Activated T-cell treated with anti-CD3 and anti-CD28 coated beads, Interleukin-2, amount 50 U/mL, for 72 hours (primary cell): ENCODE results near the gene CNTNAP5. TPM values are rescaled to one million over a fixed set of nuclear protein-coding genes. Genes with fewer than 3 reads are reported as not detected.

Experiments
- ATAC-seq, 2 donors: fragments of 150-1000 bp; cut with Tn5 transposase; replicated peaks in 1 of 2; 2 replicates each; pipeline ENCODE4 v1.10.0; 2021; ENCODE audit warnings: moderate library complexity in 2 of 2, mild to moderate bottlenecking in 1 of 2
- DNase-seq, 2 donors: peaks; one replicate each; pipeline ENCODE4 v3.0.0; 2021 to 2022; ENCODE audit warnings: mixed read lengths in 1 of 2
- H3K27ac Mint-ChIP-seq: one replicate; pipeline ENCODE4 v1.8.0; 2022; ENCODE audit warnings: mild to moderate bottlenecking, moderate library complexity, mixed read lengths
- H3K27me3 Mint-ChIP-seq: one replicate; pipeline ENCODE4 v1.8.0; 2022; ENCODE audit warnings: low read depth, mixed read lengths
- H3K36me3 Mint-ChIP-seq, 2 donors: one replicate each; pipeline ENCODE4 v1.8.0; 2022; ENCODE audit warnings: mixed read lengths in 2 of 2, mild to moderate bottlenecking in 1 of 2; ENCODE audit not compliant: insufficient read depth in 2 of 2
- H3K4me1 Mint-ChIP-seq: one replicate; pipeline ENCODE4 v1.8.0; 2022; ENCODE audit warnings: low read depth, mixed read lengths
- H3K4me3 Mint-ChIP-seq, 2 donors: one replicate each; pipeline ENCODE4 v1.8.0; 2022; ENCODE audit warnings: mild to moderate bottlenecking in 2 of 2, mixed read lengths in 2 of 2, moderate library complexity in 2 of 2
- H3K9me3 Mint-ChIP-seq, 2 donors: one replicate each; pipeline ENCODE4 v1.8.0; 2022; ENCODE audit warnings: mixed read lengths in 2 of 2
- total RNA-seq, 2 donors: library from RNA; stranded (reverse); gene quantifications; one replicate each; pipeline ENCODE4 v1.2.3, GENCODE V29; 2022

Gene CNTNAP5
- total RNA-seq, 2 donors from 2014 or later, result not detected

- H3K4me1 Mint-ChIP-seq, result no peaks in the 10 kb centered on the region
- DNase-seq (no peak), ATAC-seq (no peak)
- no peak overlapping the region for H3K27ac Mint-ChIP-seq
- H3K4me3 Mint-ChIP-seq, result no peak overlapping the region
- H3K36me3 Mint-ChIP-seq, result no peaks in the 10 kb centered on the region
- H3K27me3 Mint-ChIP-seq, result no peaks in the 10 kb centered on the region
- H3K9me3 Mint-ChIP-seq, result peaks cover 5 to 11% of the 10 kb centered on the region in 2 donors
Observed at GRCh38 chr2:124258140-124258880, 233.2 kb downstream of the CNTNAP5 start.

- H3K36me3 Mint-ChIP-seq, result no peaks in the 10 kb centered on the region
Observed at GRCh38 chr2:124261456-124261855, 236.4 kb downstream of the CNTNAP5 start.

GRCh38 chr2:124264551-124265091 lies 239.5 kb downstream of the CNTNAP5 start:
- no peak overlapping the region for H3K27ac Mint-ChIP-seq
- H3K4me3 Mint-ChIP-seq, result no peak overlapping the region
- ATAC-seq, result no peak
- H3K36me3 Mint-ChIP-seq, result no peaks in the 10 kb centered on the region
- no peaks in the 10 kb centered on the region for H3K27me3 Mint-ChIP-seq
- H3K9me3 Mint-ChIP-seq, result peaks cover 4 to 8% of the 10 kb centered on the region in 2 donors
- H3K4me1 Mint-ChIP-seq, result no peaks in the 10 kb centered on the region
- DNase-seq, result no peak

More at GRCh38 chr2:124261456-124261855, 236.4 kb downstream of the CNTNAP5 start:
- DNase-seq, result no peak
- Mint-ChIP-seq H3K27me3 (no peaks in the 10 kb centered on the region), H3K27ac (no peak overlapping the region), H3K4me1 (no peaks in the 10 kb centered on the region), H3K4me3 (no peak overlapping the region), H3K9me3 (peaks cover 4 to 17% of the 10 kb centered on the region in 2 donors)
- ATAC-seq, result no peak

- DNase-seq, result no peak
- H3K27me3 Mint-ChIP-seq, result no peaks in the 10 kb centered on the region
- no peak overlapping the region for H3K27ac Mint-ChIP-seq
- H3K36me3 Mint-ChIP-seq, result no peaks in the 10 kb centered on the region
- ATAC-seq, result no peak
- no peaks in the 10 kb centered on the region for H3K4me1 Mint-ChIP-seq
- peaks cover 3 to 10% of the 10 kb centered on the region in 2 donors for H3K9me3 Mint-ChIP-seq
- no peak overlapping the region for H3K4me3 Mint-ChIP-seq
Observed at GRCh38 chr2:124267794-124268193, 242.7 kb downstream of the CNTNAP5 start.

GRCh38 chr2:124269348-124269747 lies 244.3 kb downstream of the CNTNAP5 start:
- H3K27me3 Mint-ChIP-seq, result no peaks in the 10 kb centered on the region
- no peak overlapping the region for H3K27ac Mint-ChIP-seq
- no peak for DNase-seq
- no peaks in the 10 kb centered on the region for H3K36me3 Mint-ChIP-seq
- no peaks in the 10 kb centered on the region for H3K4me1 Mint-ChIP-seq
- peaks cover 4 to 10% of the 10 kb centered on the region in 2 donors for H3K9me3 Mint-ChIP-seq
- no peak overlapping the region for H3K4me3 Mint-ChIP-seq
- no peak for ATAC-seq

- no peak for ATAC-seq
- Mint-ChIP-seq H3K27ac (no peak overlapping the region), H3K4me1 (no peaks in the 10 kb centered on the region)
Observed at GRCh38 chr2:124272261-124272841, 247.3 kb downstream of the CNTNAP5 start.

GRCh38 chr2:124281541-124281940 lies 256.5 kb downstream of the CNTNAP5 start:
- ATAC-seq (no peak), DNase-seq (no peak)
- Mint-ChIP-seq H3K4me1 (no peaks in the 10 kb centered on the region), H3K27ac (no peak overlapping the region), H3K9me3 (peaks cover 0 to 4% of the 10 kb centered on the region in 2 donors), H3K27me3 (no peaks in the 10 kb centered on the region), H3K36me3 (peaks cover 0 to 1% of the 10 kb centered on the region in 2 donors), H3K4me3 (no peak overlapping the region)

More at GRCh38 chr2:124272261-124272841, 247.3 kb downstream of the CNTNAP5 start:
- H3K36me3 Mint-ChIP-seq, result no peaks in the 10 kb centered on the region
- no peak for DNase-seq
- peaks cover 1 to 8% of the 10 kb centered on the region in 2 donors for H3K9me3 Mint-ChIP-seq
- H3K27me3 Mint-ChIP-seq, result no peaks in the 10 kb centered on the region
- no peak overlapping the region for H3K4me3 Mint-ChIP-seq

GRCh38 chr2:124283096-124283495 lies 258.0 kb downstream of the CNTNAP5 start:
- ATAC-seq (no peak), DNase-seq (no peak)
- Mint-ChIP-seq H3K36me3 (peaks cover 0 to 1% of the 10 kb centered on the region in 2 donors), H3K4me1 (no peaks in the 10 kb centered on the region), H3K27me3 (no peaks in the 10 kb centered on the region), H3K4me3 (no peak overlapping the region), H3K9me3 (peaks cover 0 to 4% of the 10 kb centered on the region in 2 donors), H3K27ac (no peak overlapping the region)

- no peak for ATAC-seq
- Mint-ChIP-seq H3K27ac (no peak overlapping the region), H3K27me3 (no peaks in the 10 kb centered on the region), H3K9me3 (peaks cover 5 to 6% of the 10 kb centered on the region in 2 donors), H3K4me3 (no peak overlapping the region), H3K36me3 (no peaks in the 10 kb centered on the region), H3K4me1 (no peaks in the 10 kb centered on the region)
- DNase-seq, result no peak
Observed at GRCh38 chr2:124286089-124286783, 261.1 kb downstream of the CNTNAP5 start.

- Mint-ChIP-seq H3K9me3 (peaks cover 4 to 5% of the 10 kb centered on the region in 2 donors), H3K27me3 (no peaks in the 10 kb centered on the region), H3K27ac (no peak overlapping the region), H3K4me1 (no peaks in the 10 kb centered on the region), H3K36me3 (no peaks in the 10 kb centered on the region), H3K4me3 (no peak overlapping the region)
- DNase-seq, result no peak
- no peak for ATAC-seq
Observed at GRCh38 chr2:124289060-124289459, 264.0 kb downstream of the CNTNAP5 start.

GRCh38 chr2:124289615-124290014 lies 264.5 kb downstream of the CNTNAP5 start:
- Mint-ChIP-seq H3K9me3 (peaks cover 5 to 6% of the 10 kb centered on the region in 2 donors), H3K4me3 (no peak overlapping the region), H3K27ac (no peak overlapping the region), H3K36me3 (no peaks in the 10 kb centered on the region), H3K27me3 (no peaks in the 10 kb centered on the region), H3K4me1 (no peaks in the 10 kb centered on the region)
- ATAC-seq, result no peak
- DNase-seq, result no peak

- Mint-ChIP-seq H3K9me3 (peaks cover 9 to 15% of the 10 kb centered on the region in 2 donors), H3K27me3 (no peaks in the 10 kb centered on the region), H3K36me3 (peaks cover 0 to 2% of the 10 kb centered on the region in 2 donors), H3K27ac (no peak overlapping the region), H3K4me3 (no peak overlapping the region), H3K4me1 (no peaks in the 10 kb centered on the region)
- no peak for DNase-seq
- no peak for ATAC-seq
Observed at GRCh38 chr2:124296470-124296869, 271.4 kb downstream of the CNTNAP5 start.

GRCh38 chr2:124301915-124302314 lies 276.8 kb downstream of the CNTNAP5 start:
- Mint-ChIP-seq H3K4me3 (no peak overlapping the region), H3K36me3 (peaks cover 0 to 2% of the 10 kb centered on the region in 2 donors), H3K4me1 (no peaks in the 10 kb centered on the region), H3K27me3 (no peaks in the 10 kb centered on the region), H3K9me3 (peaks cover 12 to 14% of the 10 kb centered on the region in 2 donors), H3K27ac (no peak overlapping the region)
- DNase-seq (no peak), ATAC-seq (no peak)
